Measurements from ENCODE around the gene PTEN.

DNA sequence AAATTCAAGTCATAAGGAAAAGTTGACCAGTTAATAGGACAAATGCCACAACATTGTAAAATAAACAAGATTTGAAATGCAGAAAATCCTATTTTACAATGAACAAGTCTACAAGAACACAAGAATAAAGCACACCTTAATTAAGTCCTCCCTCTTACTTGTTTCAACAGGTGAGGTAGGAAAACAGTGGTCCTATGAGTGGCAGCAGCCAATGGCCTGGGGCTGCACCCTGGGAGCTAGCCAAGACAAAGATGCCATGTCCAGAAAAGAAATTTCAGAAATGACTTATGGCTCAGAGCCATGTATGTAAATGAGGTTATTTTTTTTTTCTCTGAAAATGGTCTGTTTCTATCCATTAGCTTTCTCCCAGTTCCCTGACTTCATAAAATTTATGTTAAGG is 14.4 kb upstream of the PTEN start:
- TF ChIP-seq CTCF (IDR thresholded peaks at IDR 0.05; ENCODE audit: poor library complexity) = no peak
- TF ChIP-seq EZH2 (IDR thresholded peaks at IDR 0.05; ENCODE audit: borderline replicate concordance) = no peak

Data from hepatocyte (in vitro differentiated cells).